PC-3 (cell line): ENCODE results near the gene TRIM47.

Source experiments
- CTCF ChIP-seq: fragments of 300-600 bp; sonication (generic); conservative IDR thresholded peaks from 2 replicates; pipeline ENCODE4 v1.5.1; 2017; ENCODE audit warnings: antibody characterized with exemption, low read depth, mild to moderate bottlenecking, low read length
- EZH2 ChIP-seq: fragments of 300-600 bp; sonication (generic); IDR thresholded peaks from one replicate; pipeline ENCODE4 v1.6.1; 2017; ENCODE audit warnings: antibody characterized with exemption, mild to moderate bottlenecking, low read length; ENCODE audit not compliant: unreplicated experiment
- EZH2phosphoT487 ChIP-seq: fragments of 300-600 bp; sonication (generic); IDR thresholded peaks from 2 replicates; pipeline ENCODE4 v1.6.1; 2018; ENCODE audit warnings: mild to moderate bottlenecking, antibody characterized with exemption, low read length, borderline replicate concordance

- TF ChIP-seq CTCF (no peak), EZH2phosphoT487 (no peak), EZH2 (no peak)
Observed at GRCh38 chr17:75925912-75926311, 47.5 kb upstream of the TRIM47 start.
